Measurements from ENCODE around the gene KCNK15. TPM values are rescaled to one million over a fixed set of nuclear protein-coding genes. Genes with fewer than 3 reads are reported as not detected.
A peak's percentile ranks its signal among the peaks of the same experiment; 100 is the strongest.

KCNK15 gene
- total RNA-seq, 4 donors from 2014 or later = 2.5 to 5.1 (median 3.4) TPM

DNA sequence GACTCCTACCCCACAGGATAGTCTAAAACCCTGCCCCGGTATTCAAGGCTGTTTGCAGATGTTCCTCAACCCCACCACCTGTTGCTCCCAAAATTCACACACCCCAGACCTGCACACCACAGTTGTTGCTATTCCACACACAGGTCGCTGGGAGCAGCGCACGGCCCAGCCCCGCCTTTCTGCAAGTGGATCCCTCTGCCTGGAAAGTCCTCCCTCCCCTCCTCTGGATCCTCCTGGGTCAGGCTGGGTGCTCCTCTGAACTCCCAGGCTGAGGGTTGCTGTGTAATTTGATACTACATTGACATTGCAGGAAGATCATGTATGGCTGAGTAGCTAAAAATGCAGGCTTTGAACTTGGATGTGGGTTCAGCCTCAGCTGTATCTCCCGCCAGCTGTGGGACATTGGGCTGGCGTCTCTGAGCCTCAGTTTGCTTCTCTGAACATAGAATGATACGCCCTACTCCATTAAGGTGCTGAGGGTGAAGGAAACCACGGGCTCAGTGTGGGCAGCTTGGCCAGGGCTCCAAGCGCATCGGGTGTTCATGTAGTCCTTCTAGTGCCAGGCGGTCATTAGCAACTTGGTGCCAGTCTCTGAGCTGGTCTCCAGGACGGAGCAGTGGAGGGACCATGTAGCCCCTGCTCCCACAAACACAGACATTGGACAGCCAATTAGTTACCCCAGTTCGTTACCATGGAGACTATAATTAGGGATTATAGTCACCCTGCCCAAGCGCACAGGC is 44.4 kb upstream of the KCNK15 start:
- Histone ChIP-seq H3K27ac (peak overlapping the region in 1 of 3 donors; percentile 17), H3K4me1 (peaks cover 3 to 25% of the 10 kb centered on the region in 2 donors), H3K4me3 (replicated peaks in 1 of 3) (no peak overlapping the region), H3K27me3 (no peaks in the 10 kb centered on the region), H3K9me3 (no peaks in the 10 kb centered on the region), H3K36me3 (no peaks in the 10 kb centered on the region)
- DNase-seq = no peak
- intact Hi-C loops (cut with DNase I) = no loop called here
- TF ChIP-seq POLR2A (IDR thresholded peaks at IDR 0.05) = no peak
- no peak for TF ChIP-seq CTCF (IDR thresholded peaks at IDR 0.05)
- WGBS, 2 donors = 65 to 78% methylated on average over 15 of the region's 15 CpGs

- intact Hi-C loops (cut with DNase I) = no loop called here
- Histone ChIP-seq H3K4me3 (replicated peaks in 1 of 3) (no peak overlapping the region), H3K27me3 (no peaks in the 10 kb centered on the region), H3K36me3 (no peaks in the 10 kb centered on the region), H3K9me3 (no peaks in the 10 kb centered on the region), H3K27ac (peak overlapping the region in 1 of 3 donors; percentile 17), H3K4me1 (peaks cover 3 to 31% of the 10 kb centered on the region in 2 donors)
- DNase-seq = no peak
- no peak for TF ChIP-seq CTCF (IDR thresholded peaks at IDR 0.05)
- no peak for TF ChIP-seq POLR2A (IDR thresholded peaks at IDR 0.05)
- 66 to 76% methylated on average over 7 of the region's 7 CpGs for WGBS, 2 donors
Observed at GRCh38 chr20:44701858-44702256, 43.8 kb upstream of the KCNK15 start.

GRCh38 chr20:44702776-44703175 is 42.9 kb upstream of the KCNK15 start:
- Histone ChIP-seq H3K27me3 (no peaks in the 10 kb centered on the region), H3K4me3 (replicated peaks in 1 of 3) (no peak overlapping the region), H3K27ac (peak overlapping the region; percentile 40 to 58 (median 58)), H3K36me3 (no peaks in the 10 kb centered on the region), H3K4me1 (peaks cover 3 to 31% of the 10 kb centered on the region in 2 donors), H3K9me3 (no peaks in the 10 kb centered on the region)
- peak; percentile 44 to 50 for DNase-seq
- WGBS, 2 donors = 14 to 17% methylated on average over 7 to 8 of the region's 9 CpGs
- no peak for TF ChIP-seq CTCF (IDR thresholded peaks at IDR 0.05)
- no peak for TF ChIP-seq POLR2A (IDR thresholded peaks at IDR 0.05)
- intact Hi-C loops (cut with DNase I) = no loop called here

GRCh38 chr20:44703183-44703925 is 42.3 kb upstream of the KCNK15 start:
- DNase-seq = no peak
- Histone ChIP-seq H3K36me3 (no peaks in the 10 kb centered on the region), H3K4me1 (peaks cover 3 to 31% of the 10 kb centered on the region in 2 donors), H3K27me3 (no peaks in the 10 kb centered on the region), H3K9me3 (no peaks in the 10 kb centered on the region), H3K4me3 (replicated peaks in 1 of 3) (no peak overlapping the region), H3K27ac (peak overlapping the region; percentile 40 to 58 (median 58))
- intact Hi-C loops (cut with DNase I) = no loop called here
- TF ChIP-seq CTCF (IDR thresholded peaks at IDR 0.05) (no peak), POLR2A (IDR thresholded peaks at IDR 0.05) (no peak)
- 67 to 76% methylated on average over 8 to 11 of the region's 12 CpGs for WGBS, 2 donors

All from thyroid gland (tissue), 4 donors.